Measurements from ENCODE around the gene RICTOR.
A peak's percentile ranks its signal among the peaks of the same experiment; 100 is the strongest.

Gene RICTOR, protein sequence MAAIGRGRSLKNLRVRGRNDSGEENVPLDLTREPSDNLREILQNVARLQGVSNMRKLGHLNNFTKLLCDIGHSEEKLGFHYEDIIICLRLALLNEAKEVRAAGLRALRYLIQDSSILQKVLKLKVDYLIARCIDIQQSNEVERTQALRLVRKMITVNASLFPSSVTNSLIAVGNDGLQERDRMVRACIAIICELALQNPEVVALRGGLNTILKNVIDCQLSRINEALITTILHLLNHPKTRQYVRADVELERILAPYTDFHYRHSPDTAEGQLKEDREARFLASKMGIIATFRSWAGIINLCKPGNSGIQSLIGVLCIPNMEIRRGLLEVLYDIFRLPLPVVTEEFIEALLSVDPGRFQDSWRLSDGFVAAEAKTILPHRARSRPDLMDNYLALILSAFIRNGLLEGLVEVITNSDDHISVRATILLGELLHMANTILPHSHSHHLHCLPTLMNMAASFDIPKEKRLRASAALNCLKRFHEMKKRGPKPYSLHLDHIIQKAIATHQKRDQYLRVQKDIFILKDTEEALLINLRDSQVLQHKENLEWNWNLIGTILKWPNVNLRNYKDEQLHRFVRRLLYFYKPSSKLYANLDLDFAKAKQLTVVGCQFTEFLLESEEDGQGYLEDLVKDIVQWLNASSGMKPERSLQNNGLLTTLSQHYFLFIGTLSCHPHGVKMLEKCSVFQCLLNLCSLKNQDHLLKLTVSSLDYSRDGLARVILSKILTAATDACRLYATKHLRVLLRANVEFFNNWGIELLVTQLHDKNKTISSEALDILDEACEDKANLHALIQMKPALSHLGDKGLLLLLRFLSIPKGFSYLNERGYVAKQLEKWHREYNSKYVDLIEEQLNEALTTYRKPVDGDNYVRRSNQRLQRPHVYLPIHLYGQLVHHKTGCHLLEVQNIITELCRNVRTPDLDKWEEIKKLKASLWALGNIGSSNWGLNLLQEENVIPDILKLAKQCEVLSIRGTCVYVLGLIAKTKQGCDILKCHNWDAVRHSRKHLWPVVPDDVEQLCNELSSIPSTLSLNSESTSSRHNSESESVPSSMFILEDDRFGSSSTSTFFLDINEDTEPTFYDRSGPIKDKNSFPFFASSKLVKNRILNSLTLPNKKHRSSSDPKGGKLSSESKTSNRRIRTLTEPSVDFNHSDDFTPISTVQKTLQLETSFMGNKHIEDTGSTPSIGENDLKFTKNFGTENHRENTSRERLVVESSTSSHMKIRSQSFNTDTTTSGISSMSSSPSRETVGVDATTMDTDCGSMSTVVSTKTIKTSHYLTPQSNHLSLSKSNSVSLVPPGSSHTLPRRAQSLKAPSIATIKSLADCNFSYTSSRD (N-terminal part only)

GRCh38 chr5:39074017-39074814 lies at the start of gene RICTOR:
Gene RICTOR, minus strand, starts transcription at chr5:39074399. Its CDS starts 22 bp downstream, at chr5:39074377.
- DNase-seq, result peak; percentile 95

DNA sequence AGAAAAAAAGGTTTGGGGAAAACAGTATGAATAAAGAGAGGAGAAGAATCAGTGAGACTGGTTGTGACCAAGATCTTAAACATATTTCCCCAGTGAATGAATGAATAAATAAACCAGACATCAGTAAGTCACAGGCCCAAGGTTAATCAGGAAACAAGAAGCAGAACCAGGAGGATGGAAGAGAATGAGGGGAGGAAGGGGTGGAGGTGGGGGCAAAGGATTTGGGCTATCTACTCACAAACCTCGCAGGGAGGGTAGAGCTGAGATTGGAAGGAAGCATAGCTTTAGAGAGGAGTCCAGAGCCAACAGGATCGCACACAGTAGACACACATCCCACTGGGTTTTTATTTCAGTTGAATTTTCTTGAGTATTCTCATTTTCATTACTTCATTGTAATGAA lies 47.7 kb upstream of the RICTOR start:
- no peak for DNase-seq

DNA sequence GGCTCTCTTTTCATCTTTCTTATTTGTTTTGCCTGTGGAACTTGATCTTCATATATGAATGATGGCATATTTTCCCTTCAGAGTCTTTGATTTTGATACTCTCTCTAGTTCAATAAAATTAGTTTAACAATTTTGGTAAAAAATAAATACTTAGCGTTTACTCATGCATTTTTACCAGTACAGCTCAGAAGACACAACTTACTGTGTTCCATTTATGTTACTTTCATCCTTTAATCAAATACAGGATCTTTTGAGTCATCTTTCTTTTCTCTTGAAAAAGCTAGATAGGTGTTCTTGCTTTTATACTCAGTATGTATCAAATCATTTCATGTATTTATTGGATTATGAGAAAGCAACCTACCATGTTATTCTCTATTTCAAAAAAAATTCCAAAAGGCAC lies 47.1 kb upstream of the RICTOR start:
- DNase-seq, result no peak

DNA sequence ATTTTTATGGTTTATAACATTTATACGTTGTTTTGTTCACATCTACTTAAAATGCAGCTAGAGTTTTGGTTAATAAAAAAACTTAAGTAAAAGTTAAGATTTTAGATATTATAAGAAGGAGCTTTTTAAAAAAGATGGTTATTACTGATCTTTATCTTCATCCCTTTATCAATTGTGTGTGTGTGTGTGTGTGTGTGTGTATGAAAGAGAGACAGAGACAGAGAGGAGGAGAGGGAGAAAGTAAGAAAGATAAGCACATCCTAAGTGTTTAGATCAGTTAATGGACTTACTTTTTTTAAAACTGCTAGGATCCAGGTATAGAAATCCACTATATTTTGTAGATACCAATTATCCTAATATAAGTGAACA lies 45.8 kb upstream of the RICTOR start:
- DNase-seq, result no peak

DNA sequence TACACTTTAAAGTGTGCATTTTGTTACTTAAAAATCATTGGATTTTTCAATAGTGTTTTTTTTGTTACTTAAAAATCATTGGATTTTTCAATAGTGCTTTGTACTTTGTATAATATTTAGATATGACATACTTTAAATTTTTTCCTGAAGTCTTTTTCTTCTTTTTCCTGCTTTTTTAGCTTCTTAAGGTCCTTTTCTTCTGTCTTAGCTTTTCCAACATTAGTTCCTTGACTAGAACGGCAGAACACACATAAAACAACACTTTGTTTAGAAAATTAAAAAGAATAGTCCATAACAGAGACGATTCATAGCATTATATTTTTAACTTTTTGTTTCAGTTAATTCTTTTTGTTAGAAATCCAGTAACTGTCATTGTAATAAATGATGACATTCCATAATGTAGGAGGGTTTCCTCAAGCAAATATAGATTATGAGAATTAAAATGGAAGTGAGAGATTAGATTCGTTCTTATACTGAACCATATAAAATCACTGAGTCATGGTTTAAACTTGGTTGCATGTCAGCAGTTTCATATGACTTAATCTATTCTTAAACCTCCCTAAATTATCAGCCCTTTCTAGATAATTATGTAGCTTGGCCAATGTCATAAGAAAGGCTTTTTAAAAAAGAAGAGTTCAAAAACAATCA lies 45.3 kb upstream of the RICTOR start:
- peak; percentile 67 for DNase-seq

GRCh38 chr5:39118638-39119037 lies 44.4 kb upstream of the RICTOR start:
- no peak for DNase-seq

DNA sequence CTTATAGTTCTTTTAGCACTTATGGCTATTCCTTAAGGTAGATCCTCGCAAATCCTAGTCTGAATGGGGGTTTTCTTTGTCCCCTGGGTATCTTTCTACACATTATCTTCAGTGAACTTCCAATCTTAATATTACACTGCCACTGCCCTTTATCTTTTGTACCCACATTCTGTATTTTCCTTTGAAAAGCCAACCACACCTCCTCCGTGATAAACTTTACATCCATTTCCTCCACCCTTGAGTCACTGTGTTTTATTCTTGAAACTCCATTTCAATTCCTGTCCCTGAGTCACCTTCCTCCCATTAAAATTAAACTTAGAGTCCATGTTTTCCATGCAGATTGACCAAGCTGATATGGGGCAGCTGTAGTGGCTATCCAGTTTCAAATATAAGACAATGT lies 43.2 kb upstream of the RICTOR start:
- DNase-seq, result peak; percentile 91

DNA sequence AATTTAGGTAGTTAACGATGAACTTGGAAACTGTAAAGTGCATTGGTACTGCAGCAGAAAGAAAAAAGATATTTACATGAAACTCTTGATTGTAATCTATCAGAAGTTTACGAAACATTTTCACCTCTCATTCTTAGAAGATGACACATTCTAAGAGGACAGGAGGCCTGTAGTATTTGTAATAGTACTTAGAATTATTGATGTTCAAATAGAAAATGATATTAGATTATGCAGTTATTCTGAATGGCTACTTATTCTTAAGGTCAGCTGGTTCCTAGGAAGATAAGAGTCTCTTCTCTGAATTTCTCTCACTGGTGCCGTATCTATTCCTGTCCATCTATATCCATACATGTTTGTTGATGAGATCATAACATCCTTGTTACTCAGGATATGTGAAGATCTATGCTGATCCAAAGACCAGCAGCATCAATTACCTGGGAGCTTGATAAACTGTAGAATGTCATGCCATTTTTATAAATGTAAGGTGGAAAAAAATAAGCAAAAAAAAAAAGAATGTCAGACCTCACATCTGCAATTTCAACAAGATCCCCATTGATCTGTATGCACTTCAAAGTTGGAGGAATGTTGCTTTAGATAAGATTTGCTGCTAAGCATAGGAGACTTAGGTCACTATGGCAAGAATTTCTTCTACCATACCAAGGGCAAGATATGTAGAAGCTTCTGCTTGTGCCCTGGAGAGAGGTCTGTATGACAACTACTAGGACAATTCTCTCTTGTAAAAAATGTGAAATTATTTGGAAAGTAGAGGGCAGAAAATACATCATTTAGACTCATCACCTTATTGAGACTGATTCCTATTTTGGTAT lies 42.4 kb upstream of the RICTOR start:
- peak; percentile 32 for DNase-seq

GRCh38 chr5:39115644-39116343 lies 41.6 kb upstream of the RICTOR start:
- peak; percentile 27 for DNase-seq

GRCh38 chr5:39114155-39114554 lies 40.0 kb upstream of the RICTOR start:
- DNase-seq, result no peak

- no peak for DNase-seq
Measured at GRCh38 chr5:39113354-39113953, 39.3 kb upstream of the RICTOR start.

- DNase-seq, result no peak
Measured at GRCh38 chr5:39109606-39110005, 35.4 kb upstream of the RICTOR start.

- no peak for DNase-seq
Measured at GRCh38 chr5:39108987-39109386, 34.8 kb upstream of the RICTOR start.

DNA sequence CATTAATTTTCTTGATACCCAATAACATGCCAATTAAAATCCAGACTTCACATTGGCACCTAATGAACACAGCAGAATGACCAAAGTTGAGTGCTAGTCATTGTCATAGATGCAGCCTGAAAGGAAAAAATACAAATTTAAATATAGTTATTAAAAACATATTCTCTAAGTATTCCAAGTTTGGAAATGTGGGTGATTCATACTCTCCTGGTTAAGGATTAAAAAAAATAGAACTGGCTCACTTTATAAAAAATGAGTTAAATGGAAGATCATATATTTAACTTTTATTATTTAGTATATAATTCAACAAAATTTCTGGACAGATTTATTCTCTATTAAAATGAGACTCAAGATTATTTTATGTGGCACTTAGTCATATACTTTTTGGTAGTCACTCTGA lies 33.2 kb upstream of the RICTOR start:
- no peak for DNase-seq

GRCh38 chr5:39106322-39106721 lies 32.1 kb upstream of the RICTOR start:
- DNase-seq, result peak; percentile 40

GRCh38 chr5:39104221-39104620 lies 30.0 kb upstream of the RICTOR start:
- DNase-seq, result no peak

DNA sequence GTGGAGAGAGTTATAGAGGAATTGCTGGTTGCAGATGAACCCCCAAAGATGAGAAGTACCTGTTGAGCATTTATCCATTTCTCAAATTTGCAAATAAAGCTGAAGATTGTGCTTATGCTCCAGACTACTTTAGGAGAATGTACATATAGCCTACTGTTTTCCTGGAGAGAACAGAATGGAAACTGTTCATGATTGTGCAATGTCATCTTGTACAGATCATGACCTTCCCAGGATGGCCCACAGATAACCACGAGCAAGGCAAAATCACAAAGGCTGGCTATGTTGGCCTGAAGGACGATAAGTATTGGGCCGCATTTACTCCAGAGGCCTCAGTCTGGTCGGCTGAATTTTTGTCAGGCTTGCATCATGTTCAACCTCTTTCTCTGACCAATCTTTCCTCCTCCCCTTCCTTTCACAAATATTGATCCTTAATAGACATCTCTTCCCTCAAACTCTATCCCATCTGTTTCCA lies 28.5 kb upstream of the RICTOR start:
- no peak for DNase-seq

GRCh38 chr5:39100851-39101396 lies 26.7 kb upstream of the RICTOR start:
- no peak for DNase-seq

DNA sequence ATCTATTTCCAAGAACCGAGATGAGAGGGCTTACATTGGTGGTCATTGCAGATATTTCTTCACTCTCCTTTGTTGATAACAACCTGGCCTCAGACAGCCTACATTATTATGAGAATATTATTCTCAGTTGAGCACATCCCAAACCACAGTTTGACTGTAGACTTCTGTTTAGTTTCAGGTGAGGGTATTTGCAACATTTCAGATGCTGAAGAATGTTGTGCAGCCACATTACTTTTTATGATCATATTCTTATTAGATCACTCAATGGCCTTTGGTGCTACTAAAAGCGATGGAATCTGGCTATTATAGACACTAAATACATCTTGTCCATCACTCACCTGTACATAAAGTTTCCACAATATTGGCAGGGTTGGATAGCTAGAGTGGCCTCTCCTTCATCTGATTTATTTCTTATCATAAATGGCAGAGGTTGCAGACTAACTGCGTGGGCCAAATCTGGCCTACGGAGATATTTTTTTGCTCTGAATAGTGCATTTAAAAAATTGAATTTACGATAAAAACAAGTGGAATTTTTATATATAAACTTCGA lies 26.2 kb upstream of the RICTOR start:
- DNase-seq, result no peak

Measured in hematopoietic multipotent progenitor cell treated with erythropoietin and hydrocortisone succinate and interleukin-3 and kit ligand, for 4 days (in vitro differentiated cells).